Brain pericyte (primary cell): ENCODE data around the gene ADAMTSL5.
A peak's percentile ranks its signal among the peaks of the same experiment; 100 is the strongest.

Experiments used
- DNase-seq: peaks from one replicate; pipeline ENCODE4 v3.0.0-alpha.2; 2012; ENCODE audit warnings: low read depth, low spot score

ADAMTSL5 gene

GRCh38 chr19:1496714-1497577, 15.9 kb downstream of the ADAMTSL5 start:
- no peak for DNase-seq

GRCh38 chr19:1495799-1496713, 16.8 kb downstream of the ADAMTSL5 start:
- no peak for DNase-seq

GRCh38 chr19:1495051-1495798, 17.6 kb downstream of the ADAMTSL5 start:
- DNase-seq, result no peak

GRCh38 chr19:1494115-1494815, 18.6 kb downstream of the ADAMTSL5 start:
- DNase-seq, result no peak

- DNase-seq, result no peak
Observed at GRCh38 chr19:1492474-1493006, 20.3 kb downstream of the ADAMTSL5 start.

- no peak for DNase-seq
Observed at GRCh38 chr19:1491849-1492170, 21.0 kb downstream of the ADAMTSL5 start.

- no peak for DNase-seq
Observed at GRCh38 chr19:1491114-1491848, 21.5 kb downstream of the ADAMTSL5 start, which contains the start of gene REEP6. Gene REEP6, plus strand, starts transcription at chr19:1491181. Its CDS starts 89 bp downstream, at chr19:1491270.

- DNase-seq, result peak; percentile 97
Observed at GRCh38 chr19:1490311-1491113, 22.3 kb downstream of the ADAMTSL5 start, which contains the start of gene PCSK4. Gene PCSK4, minus strand, starts transcription at chr19:1490350. Its CDS starts 4 bp downstream, at chr19:1490346.

- DNase-seq, result no peak
Observed at GRCh38 chr19:1489463-1490310, 23.1 kb downstream of the ADAMTSL5 start.

- no peak for DNase-seq
Observed at GRCh38 chr19:1488282-1488601, 24.6 kb downstream of the ADAMTSL5 start.

GRCh38 chr19:1487576-1488281, 25.1 kb downstream of the ADAMTSL5 start:
- no peak for DNase-seq

GRCh38 chr19:1486720-1487575, 25.9 kb downstream of the ADAMTSL5 start:
- no peak for DNase-seq

- no peak for DNase-seq
Observed at GRCh38 chr19:1483979-1484428, 28.8 kb downstream of the ADAMTSL5 start.

- DNase-seq, result no peak
Observed at GRCh38 chr19:1483131-1483978, 29.5 kb downstream of the ADAMTSL5 start.

GRCh38 chr19:1482361-1483130, 30.3 kb downstream of the ADAMTSL5 start:
- no peak for DNase-seq
